NT2/D1 (cell line): ENCODE measurements around the gene ZNF618.

ENCODE experiments used
- SUZ12 ChIP-seq: IDR thresholded peaks from 2 replicates; pipeline ENCODE4 v1.6.1; 2011; ENCODE audit not compliant: insufficient read length, insufficient read depth; ENCODE audit errors: extremely low read depth
- YY1 ChIP-seq: IDR thresholded peaks from 2 replicates; pipeline ENCODE4 v1.6.1; 2011; ENCODE audit not compliant: insufficient read length, insufficient read depth

DNA sequence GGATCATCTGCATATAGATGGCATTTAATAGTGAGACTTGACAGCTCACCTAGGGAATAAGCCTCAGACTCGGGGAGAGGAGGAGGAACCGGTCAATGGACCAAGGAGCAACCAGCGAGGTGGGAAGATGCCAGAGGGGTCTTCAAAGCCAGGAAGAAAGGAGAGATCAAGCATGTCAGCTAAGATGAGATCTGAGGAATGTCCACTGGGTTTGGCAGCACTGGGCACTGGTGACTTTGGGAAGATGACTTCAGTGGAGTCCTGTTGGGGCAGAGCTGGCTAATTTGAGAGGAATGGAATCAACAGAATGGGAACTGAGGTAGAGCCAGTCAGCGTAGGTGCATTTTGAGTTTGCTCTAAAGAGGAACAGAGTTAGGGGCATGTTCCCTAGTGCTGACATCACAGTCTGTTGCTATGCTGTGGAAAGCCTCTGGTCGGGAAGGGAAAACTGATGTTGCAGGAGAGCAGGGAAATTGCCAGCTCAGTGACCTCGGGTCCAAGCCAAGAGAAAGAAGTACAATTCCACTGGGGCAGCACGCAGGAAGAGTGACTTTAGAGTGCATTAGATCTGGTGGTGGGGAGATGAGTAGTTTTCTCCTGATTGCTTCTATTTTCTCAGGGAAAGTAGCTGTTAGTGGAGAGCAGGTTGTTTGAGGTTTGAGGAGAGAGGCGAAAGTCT lies 56.9 kb downstream of the ZNF618 start:
- TF ChIP-seq SUZ12 (no peak), YY1 (no peak)
